ENCODE results near the gene MBNL1. TPM values are rescaled to one million over a fixed set of nuclear protein-coding genes. Genes with fewer than 3 reads are reported as not detected.

Gene MBNL1
- total and polyA plus RNA-seq, 2 of the 13 experiments (the other 11 are each of a cell fraction or from before 2014, with no cell fraction given) = 27.1 to 55.4 TPM

- TF ChIP-seq ZNF280B (CRISPR knock-in tag; IDR thresholded peaks at IDR 0.05; ENCODE audit: borderline replicate concordance) = no peak
- TF ChIP-seq TSC22D2 (CRISPR knock-in tag; IDR thresholded peaks at IDR 0.05; ENCODE audit: borderline replicate concordance) = no peak
- TF ChIP-seq NFATC3 (CRISPR knock-in tag; IDR thresholded peaks at IDR 0.05) = no peak; the same call in 1 of the 2 replicates
- TF ChIP-seq EEA1 (CRISPR knock-in tag; IDR thresholded peaks at IDR 0.05; ENCODE audit: borderline replicate concordance) = no peak
- TF ChIP-seq CREM (IDR thresholded peaks at IDR 0.05) = no peak
- no peak for TF ChIP-seq CREM (CRISPR knock-in tag; IDR thresholded peaks at IDR 0.05)
- TF ChIP-seq GRHL1 (CRISPR knock-in tag; conservative IDR thresholded peaks at IDR 0.05) = no peak
- TF ChIP-seq ZNF841 (CRISPR knock-in tag; IDR thresholded peaks at IDR 0.05; ENCODE audit: borderline replicate concordance) = 0 out of 2 replicates have a peak, but pooled peaks have one; percentile 20
- TF ChIP-seq NFE2L1 (CRISPR knock-in tag; IDR thresholded peaks at IDR 0.05; ENCODE audit: borderline replicate concordance) = no peak
- no peak for TF ChIP-seq GMEB2 (CRISPR knock-in tag; IDR thresholded peaks at IDR 0.05; ENCODE audit: low read depth)
- peak; percentile 79; the same call in 1 of the 2 replicates for TF ChIP-seq ZNF615 (CRISPR knock-in tag; IDR thresholded peaks at IDR 0.05; ENCODE audit: borderline replicate concordance)
- no peak for TF ChIP-seq ZNF569 (CRISPR knock-in tag; IDR thresholded peaks at IDR 0.05; ENCODE audit: borderline replicate concordance)
- no peak for TF ChIP-seq ZNF839 (CRISPR knock-in tag; IDR thresholded peaks at IDR 0.05; ENCODE audit: borderline replicate concordance)
- TF ChIP-seq SIX4 (CRISPR knock-in tag; IDR thresholded peaks at IDR 0.05) = 0 out of 2 replicates have a peak, but pooled peaks have one; percentile 30
- TF ChIP-seq DNMT1 (CRISPR knock-in tag; IDR thresholded peaks at IDR 0.05) = no peak
- TF ChIP-seq BCL3 (CRISPR knock-in tag; IDR thresholded peaks at IDR 0.05) = peak; percentile 74; the same call in 1 of the 2 replicates
- peak; percentile 13; the same call in 1 of the 2 replicates for TF ChIP-seq ZFX (CRISPR knock-in tag; IDR thresholded peaks at IDR 0.05; ENCODE audit: low read depth)
- TF ChIP-seq STAT5B (CRISPR knock-in tag; IDR thresholded peaks at IDR 0.05) = 0 out of 2 replicates have a peak, but pooled peaks have one; percentile 47
- peak in 1 of 2 experiments; percentile 72; a peak in 1 of 4 replicates for TF ChIP-seq KLF16 (CRISPR knock-in tag; IDR thresholded peaks at IDR 0.05)
- no peak for TF ChIP-seq ZUFSP (CRISPR knock-in tag; IDR thresholded peaks at IDR 0.05; ENCODE audit: borderline replicate concordance)
- TF ChIP-seq PHF21A (CRISPR knock-in tag; IDR thresholded peaks at IDR 0.05) = no peak
- TF ChIP-seq ZNF501 (CRISPR knock-in tag; IDR thresholded peaks at IDR 0.05) = peak; percentile 20; the same call in 1 of the 2 replicates
Measured at GRCh38 chr3:152268555-152269055, at the start of gene MBNL1 (continued).
